HTR-8/SVneo (cell line): ENCODE data around the gene FBP1.
A peak's percentile ranks its signal among the peaks of the same experiment; 100 is the strongest.

Experiments
- DNase-seq: peaks from one replicate; pipeline ENCODE4 v3.0.0; 2011; ENCODE audit warnings: low spot score, mixed read lengths; ENCODE audit not compliant: insufficient read length
- FAIRE-seq: peaks from 2 replicates; lab custom pipeline; 2011; peaks lifted over from hg19 to GRCh38; lab: Jason Lieb, UNC

FBP1 gene

GRCh38 chr9:94657021-94657725, 17.9 kb upstream of the FBP1 start:
- FAIRE-seq: no peak
- no peak for DNase-seq

- no peak for FAIRE-seq
- no peak for DNase-seq
These were observed 16.9 kb upstream of the FBP1 start for GRCh38 chr9:94656200-94656599.

- DNase-seq (no peak), FAIRE-seq (no peak)
These were observed 16.4 kb upstream of the FBP1 start for GRCh38 chr9:94655739-94656138.

GRCh38 chr9:94654165-94654894, 15.0 kb upstream of the FBP1 start:
- no peak for FAIRE-seq

GRCh38 chr9:94650949-94651348, 11.6 kb upstream of the FBP1 start:
- FAIRE-seq (no peak), DNase-seq (no peak)

More at GRCh38 chr9:94654165-94654894, 15.0 kb upstream of the FBP1 start:
- no peak for DNase-seq

GRCh38 chr9:94649100-94649819, 9.9 kb upstream of the FBP1 start:
- DNase-seq: peak; percentile 41
- peak; percentile 9 for FAIRE-seq

GRCh38 chr9:94648185-94648584, 8.9 kb upstream of the FBP1 start:
- FAIRE-seq (no peak), DNase-seq (no peak)

- DNase-seq (no peak), FAIRE-seq (no peak)
These were observed 6.6 kb upstream of the FBP1 start for GRCh38 chr9:94645901-94646300.

- FAIRE-seq: no peak
- no peak for DNase-seq
These were observed 5.2 kb upstream of the FBP1 start for GRCh38 chr9:94644543-94644942.

- no peak for FAIRE-seq
- no peak for DNase-seq
These were observed 4.4 kb upstream of the FBP1 start for GRCh38 chr9:94643741-94644140.

GRCh38 chr9:94643176-94643575, 3.9 kb upstream of the FBP1 start:
- FAIRE-seq (no peak), DNase-seq (no peak)

- no peak for DNase-seq
- FAIRE-seq: no peak
These were observed 3.2 kb upstream of the FBP1 start for GRCh38 chr9:94642501-94642900.

- FAIRE-seq (no peak), DNase-seq (no peak)
These were observed 670 bp upstream of the FBP1 start for GRCh38 chr9:94639999-94640376.

- no peak for FAIRE-seq
- DNase-seq: no peak
These were observed 820 bp downstream of the FBP1 start for GRCh38 chr9:94638335-94639060.

- DNase-seq (no peak), FAIRE-seq (no peak)
These were observed 6.6 kb downstream of the FBP1 start for GRCh38 chr9:94632737-94633136.

GRCh38 chr9:94631599-94631998, 7.7 kb downstream of the FBP1 start:
- FAIRE-seq (no peak), DNase-seq (no peak)

GRCh38 chr9:94630833-94631232, 8.5 kb downstream of the FBP1 start:
- DNase-seq (no peak), FAIRE-seq (no peak)

- FAIRE-seq: no peak
These were observed 9.0 kb downstream of the FBP1 start for GRCh38 chr9:94630281-94630680.

GRCh38 chr9:94627287-94627686, 12.0 kb downstream of the FBP1 start:
- FAIRE-seq: no peak
- DNase-seq: no peak

More at GRCh38 chr9:94630281-94630680, 9.0 kb downstream of the FBP1 start:
- no peak for DNase-seq

GRCh38 chr9:94625835-94626234, 13.5 kb downstream of the FBP1 start:
- DNase-seq: no peak
- no peak for FAIRE-seq
